ENCODE data around the gene SLC44A1.
A peak's percentile ranks its signal among the peaks of the same experiment; 100 is the strongest.

SLC44A1 gene

DNA sequence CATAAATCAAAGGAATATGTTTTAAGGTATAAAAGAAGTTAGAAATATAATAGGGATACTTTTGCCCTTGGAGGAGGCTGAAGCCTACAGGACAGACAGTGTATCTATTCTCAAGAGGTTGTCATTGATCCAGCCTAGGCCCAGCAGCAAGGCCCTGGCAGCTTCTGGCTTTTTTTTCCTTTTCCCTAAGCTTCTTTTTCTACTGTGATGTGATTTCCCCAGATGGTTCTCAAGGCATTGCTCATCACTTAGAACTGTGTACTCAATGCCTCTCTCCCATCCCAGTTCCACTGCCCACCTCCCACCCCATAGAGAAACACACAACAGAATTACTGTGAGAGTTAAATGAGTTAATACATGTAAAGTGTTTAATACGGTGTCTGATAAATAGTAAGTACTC is 88.6 kb downstream of the SLC44A1 start:
- no peak for DNase-seq (ENCODE audit: low read depth in 2 of 2)

DNA sequence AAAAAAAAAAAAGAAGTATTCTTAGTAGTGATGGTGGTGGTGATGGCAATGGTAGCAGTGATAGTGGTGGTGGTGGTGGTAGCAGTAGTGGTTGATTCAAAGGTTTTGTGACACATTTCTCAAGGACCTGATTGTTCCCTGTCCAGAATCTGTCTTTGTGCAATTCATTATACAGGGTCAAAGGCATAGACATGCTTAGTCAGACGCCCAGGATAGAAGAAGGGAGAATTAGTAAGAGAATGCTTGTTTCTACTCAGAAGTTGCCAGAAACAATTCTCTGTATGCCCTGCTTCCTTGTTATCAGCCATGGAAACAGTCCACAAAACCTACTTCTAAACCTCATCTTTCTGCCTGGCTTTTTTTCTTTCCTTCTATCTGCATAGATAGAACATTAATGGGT is 89.4 kb downstream of the SLC44A1 start:
- no peak for DNase-seq (ENCODE audit: low read depth in 2 of 2)

DNA sequence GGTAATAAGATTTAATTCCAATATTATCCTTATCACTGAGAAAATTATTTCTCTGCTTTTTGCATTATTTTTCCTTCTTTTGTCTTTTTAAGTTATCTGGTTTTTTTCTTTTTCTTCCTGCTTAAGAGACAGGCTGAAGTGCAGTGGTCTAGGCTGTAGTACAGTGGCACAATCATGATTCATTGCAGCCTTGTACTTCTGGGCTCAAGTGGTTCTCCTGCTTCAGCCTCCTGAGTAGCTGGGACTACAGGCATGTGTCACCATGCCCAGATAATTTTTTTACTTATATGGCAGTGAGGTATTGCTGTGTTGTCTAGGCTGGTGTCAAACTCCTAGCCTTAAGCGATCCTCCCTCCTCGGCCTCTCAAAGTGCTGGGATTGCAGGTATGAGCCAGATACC is 93.9 kb downstream of the SLC44A1 start:
- DNase-seq (ENCODE audit: low read depth in 2 of 2): no peak

- no peak for DNase-seq (ENCODE audit: low read depth in 2 of 2)
These were observed 95.4 kb downstream of the SLC44A1 start for GRCh38 chr9:105339849-105340248.

GRCh38 chr9:105341434-105342146 is 97.1 kb downstream of the SLC44A1 start:
- no peak for DNase-seq (ENCODE audit: low read depth in 2 of 2)

GRCh38 chr9:105342147-105342505 is 97.7 kb downstream of the SLC44A1 start:
- DNase-seq (ENCODE audit: low read depth in 2 of 2): no peak

DNA sequence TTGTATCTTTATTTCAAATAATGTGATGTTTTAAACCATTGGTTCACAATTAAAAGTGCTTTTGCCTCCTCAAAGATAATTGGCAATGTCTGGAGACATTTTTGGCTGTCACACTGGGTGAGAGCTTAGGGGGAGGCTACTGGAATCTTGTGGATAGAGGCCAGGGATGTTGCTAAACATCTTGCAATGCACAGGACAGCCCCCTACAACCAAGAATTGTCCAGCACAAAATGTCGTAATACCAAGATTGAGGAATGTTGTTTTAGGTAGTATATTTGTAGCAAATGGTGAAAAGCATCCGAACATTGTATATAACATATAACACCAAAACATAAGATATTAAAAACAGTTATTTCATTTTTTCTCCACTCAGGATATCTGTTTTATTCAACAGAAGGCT is 99.8 kb downstream of the SLC44A1 start:
- DNase-seq (ENCODE audit: low read depth in 2 of 2): no peak

DNA sequence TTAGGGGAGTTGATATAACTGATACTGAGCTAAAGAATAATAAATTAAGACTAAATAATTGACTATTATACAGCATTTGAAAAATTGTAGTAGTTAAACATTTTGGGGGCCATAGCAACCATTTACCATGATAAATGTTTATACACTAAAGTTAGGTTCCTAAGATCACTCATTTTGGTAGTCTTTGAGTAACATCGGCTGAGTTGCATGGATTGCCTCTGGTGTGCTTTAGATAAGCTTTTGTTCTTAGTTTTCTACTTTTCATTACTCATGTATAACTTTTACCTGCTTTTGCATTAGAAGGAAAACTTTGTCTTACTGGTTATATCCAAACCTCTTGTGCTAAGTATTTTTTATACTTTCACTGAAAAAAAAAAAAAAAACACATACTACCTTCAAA is 101.2 kb downstream of the SLC44A1 start:
- DNase-seq (ENCODE audit: low read depth in 2 of 2): no peak

GRCh38 chr9:105346273-105346672 is 101.8 kb downstream of the SLC44A1 start:
- DNase-seq (ENCODE audit: low read depth in 2 of 2): no peak

GRCh38 chr9:105354448-105354847 is 110.0 kb downstream of the SLC44A1 start:
- no peak for DNase-seq (ENCODE audit: low read depth in 2 of 2)

- no peak for DNase-seq (ENCODE audit: low read depth in 2 of 2)
These were observed 111.3 kb downstream of the SLC44A1 start for GRCh38 chr9:105355781-105356180.

DNA sequence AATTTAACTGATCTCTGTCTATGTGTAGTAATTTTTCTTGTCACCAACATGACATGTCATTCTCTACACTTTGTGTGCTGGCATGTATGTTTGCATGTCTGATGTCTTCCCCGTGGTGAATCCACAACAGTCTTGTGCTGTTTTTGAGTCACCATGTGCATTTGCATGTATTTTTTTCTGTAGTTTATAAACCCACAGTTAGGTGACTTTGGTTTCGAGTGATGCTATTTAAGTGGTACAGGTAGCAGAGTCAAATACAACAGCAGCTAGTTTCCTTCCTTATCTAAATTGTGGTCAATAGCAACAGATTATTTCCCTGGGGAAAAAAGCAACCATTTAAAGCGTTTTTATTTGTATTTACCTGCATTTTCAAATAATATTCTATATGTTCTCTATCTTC is 113.5 kb downstream of the SLC44A1 start:
- DNase-seq (ENCODE audit: low read depth in 2 of 2): no peak

DNA sequence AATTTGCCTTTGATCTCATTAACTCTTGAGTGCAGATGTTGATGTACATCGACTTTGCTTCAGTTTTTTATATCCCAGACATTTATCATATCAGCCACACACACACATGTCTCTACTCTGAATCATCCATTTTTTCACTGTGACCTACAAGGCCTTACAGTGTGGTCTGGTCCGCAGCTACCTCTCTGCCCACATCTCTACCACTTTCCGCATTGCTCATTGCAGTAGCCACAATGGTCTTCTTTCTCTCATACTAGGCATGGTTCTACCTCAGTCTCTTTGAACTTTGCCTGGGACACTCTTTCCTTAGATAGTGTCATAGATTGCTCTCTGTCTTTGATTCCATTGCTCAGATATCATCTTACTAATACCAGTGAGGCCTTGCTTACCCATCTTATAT is 115.4 kb downstream of the SLC44A1 start:
- DNase-seq (ENCODE audit: low read depth in 2 of 2): peak; percentile 26 to 53

DNA sequence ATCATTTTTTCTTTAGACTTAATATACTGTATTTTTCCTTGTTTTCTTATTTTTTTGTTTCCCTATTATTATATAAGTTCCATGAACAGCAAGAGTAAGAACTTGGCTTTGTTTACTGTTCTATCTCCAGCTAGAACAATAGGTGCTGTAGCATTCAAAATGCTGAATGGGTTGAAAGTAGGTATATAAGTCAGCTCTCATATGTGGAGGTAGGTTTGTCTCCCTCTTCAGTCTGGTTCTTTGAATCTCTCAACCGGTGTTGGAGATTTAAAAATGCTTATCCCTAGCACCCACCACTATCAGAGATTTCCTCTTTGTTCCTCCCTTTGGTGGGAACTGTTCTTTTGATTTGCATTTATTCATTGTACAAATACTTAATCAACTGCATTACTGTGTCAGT is 115.9 kb downstream of the SLC44A1 start:
- no peak for DNase-seq (ENCODE audit: low read depth in 2 of 2)

DNA sequence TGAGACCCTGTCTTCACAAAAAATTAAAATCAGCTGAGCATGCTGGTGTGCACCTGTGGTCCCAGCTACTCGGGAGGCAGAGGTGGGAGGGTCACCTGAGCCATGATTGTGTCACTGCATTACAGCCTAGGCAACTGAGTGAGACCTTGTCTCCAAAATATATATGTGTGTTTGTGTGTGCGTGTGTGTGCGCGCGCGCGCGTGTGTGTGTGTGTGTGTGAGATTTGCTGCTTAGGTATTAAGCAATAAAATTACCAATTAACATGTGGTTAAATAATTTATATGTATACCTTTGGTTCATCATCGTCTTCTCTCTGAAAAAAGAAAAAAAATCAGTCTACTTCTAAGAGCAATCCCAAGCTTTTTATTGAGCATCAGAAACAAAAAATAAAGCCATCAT is 117.4 kb downstream of the SLC44A1 start:
- no peak for DNase-seq (ENCODE audit: low read depth in 2 of 2)

DNA sequence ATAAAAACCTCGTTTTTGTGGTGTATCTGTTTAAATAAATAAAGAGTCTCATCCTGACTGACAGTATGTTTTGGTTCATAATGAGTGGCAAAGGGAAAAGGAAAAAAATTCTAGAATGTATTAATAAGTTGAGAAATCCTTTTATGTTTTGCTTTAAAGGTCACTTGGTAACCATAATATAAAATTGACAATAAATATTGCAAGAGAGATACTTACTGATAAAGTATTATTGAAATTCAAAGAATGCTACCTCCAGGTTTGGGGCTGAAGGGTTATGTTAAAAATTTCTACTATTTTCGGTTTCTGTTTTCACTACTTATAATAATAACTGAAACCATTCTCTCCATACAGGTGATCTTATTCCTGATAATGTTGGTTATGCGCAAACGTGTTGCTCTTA is 118.0 kb downstream of the SLC44A1 start:
- no peak for DNase-seq (ENCODE audit: low read depth in 2 of 2)

DNA sequence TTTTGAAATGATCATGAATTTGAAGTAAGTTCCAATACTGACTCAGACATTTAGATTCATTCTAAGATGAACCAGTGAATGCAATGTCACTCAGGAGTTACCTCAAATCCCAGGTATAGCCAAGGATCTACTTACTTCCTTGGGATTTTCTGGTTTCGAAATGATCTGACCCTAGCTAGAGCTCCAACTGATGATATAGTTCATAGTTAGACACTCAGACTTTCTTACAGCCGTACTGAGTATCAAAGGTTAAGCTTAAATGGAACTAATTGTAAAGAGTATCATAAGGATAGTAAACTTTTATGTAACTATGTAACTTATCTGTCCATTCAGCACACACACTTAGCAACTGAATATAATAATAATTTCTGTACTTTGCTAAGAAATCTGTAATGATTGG is 119.4 kb downstream of the SLC44A1 start:
- no peak for DNase-seq (ENCODE audit: low read depth in 2 of 2)

DNA sequence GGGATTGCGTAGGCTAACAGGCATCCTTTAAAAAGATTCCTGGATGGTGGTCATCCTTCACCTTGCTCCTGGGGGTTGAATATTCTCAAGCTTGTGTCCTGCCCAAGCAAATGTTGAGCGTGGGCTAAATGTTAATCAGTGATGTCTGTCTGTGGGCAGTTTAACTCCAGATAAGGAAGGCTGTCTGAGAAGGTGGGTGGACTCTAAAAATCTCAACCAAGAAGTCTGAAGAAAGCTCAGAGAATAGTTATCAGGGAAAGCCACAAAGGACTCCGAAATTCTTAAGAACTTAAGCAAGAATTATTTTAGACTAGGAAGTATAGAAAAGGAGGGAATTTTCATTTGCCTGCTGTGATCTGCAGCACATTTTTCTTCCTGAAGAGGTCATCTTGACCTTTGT is 125.5 kb downstream of the SLC44A1 start:
- DNase-seq (ENCODE audit: low read depth in 2 of 2): no peak

DNA sequence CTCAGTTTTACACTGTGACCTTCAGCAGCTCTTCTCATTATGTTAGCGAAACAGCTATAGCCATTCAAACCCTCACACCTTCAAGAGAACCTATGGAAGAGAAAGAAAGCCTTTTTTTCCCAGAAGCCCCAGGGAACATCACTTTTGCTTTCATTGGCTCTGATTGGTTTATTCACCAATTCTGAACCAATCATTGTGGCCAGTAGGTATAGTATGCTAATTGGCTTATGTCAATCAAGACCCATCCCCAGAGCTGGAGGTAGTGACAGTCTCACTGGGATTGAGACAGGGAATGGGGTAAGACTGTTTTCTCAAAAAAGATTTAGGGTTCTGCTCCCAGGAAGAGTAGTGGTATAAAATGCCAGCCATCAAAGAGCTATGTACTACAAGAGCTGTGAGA is 129.3 kb downstream of the SLC44A1 start:
- DNase-seq (ENCODE audit: low read depth in 2 of 2): no peak

- DNase-seq (ENCODE audit: low read depth in 2 of 2): no peak
These were observed 130.9 kb downstream of the SLC44A1 start for GRCh38 chr9:105375323-105375722.

DNA sequence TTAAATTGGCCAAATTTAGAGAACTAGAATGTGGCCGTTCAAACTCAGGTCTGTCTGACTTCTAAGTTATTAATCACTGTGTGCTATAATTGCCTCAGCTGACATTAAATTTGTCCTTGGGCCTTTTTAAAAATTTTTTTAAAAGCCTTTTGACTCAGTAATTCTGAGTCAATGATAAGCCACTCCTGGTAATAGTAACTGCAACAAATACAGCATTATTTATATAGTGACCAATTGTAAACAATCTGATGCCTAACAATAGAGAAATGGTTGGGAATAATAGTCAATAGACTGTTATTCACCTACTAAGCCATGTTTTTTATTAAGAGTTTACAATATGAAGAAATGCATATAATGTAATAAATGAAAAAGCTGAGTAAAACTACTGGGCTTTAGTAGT is 132.4 kb downstream of the SLC44A1 start:
- DNase-seq (ENCODE audit: low read depth in 2 of 2): no peak

DNA sequence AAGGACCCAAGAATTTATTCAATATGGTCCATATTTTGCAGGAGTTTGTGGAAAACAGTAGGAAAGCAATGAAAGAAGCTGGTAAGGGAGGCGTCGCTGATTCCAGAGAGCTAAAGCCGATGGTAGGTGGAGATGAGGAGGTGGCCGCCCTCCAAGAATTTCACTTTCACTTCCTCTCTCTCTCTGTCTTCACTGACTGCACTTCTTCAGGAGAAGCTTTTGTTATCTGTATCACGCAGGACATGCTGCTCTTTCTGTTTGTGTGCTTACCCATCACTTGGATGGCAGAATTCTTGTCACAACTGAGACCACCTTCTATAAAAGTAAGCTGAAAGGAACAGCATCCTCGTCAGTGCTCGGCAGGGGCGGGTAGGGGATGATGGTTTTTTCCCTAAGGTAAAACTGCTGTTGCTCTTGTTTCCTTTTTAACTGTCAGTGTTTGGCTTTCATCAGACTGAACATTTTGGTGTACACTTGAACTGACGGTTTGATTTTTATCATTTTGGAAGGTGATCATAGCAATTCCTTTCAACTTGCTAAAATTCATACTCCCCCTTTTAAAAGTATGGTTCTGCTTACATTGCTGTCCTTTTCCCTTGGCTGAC is 141.0 kb downstream of the SLC44A1 start:
- no peak for DNase-seq (ENCODE audit: low read depth in 2 of 2)

- no peak for DNase-seq (ENCODE audit: low read depth in 2 of 2)
These were observed 145.3 kb downstream of the SLC44A1 start for GRCh38 chr9:105389796-105390195.

GRCh38 chr9:105390871-105391270 is 146.4 kb downstream of the SLC44A1 start:
- no peak for DNase-seq (ENCODE audit: low read depth in 2 of 2)

All from stimulated activated CD4-positive, alpha-beta T cell treated with anti-CD3 and anti-CD28 coated beads, Interleukin-4, amount 100 ng/mL, for 48 hours (primary cell).